OCI-LY3 (cell line): Measurements from ENCODE around the gene BCCIP.

Source experiments
- H2AFZ ChIP-seq: fragments of 200-600, 300-600 bp; shearing (Covaris generic); 2 replicates; pipeline ENCODE4 v1.6.0; 2014; ENCODE audit warnings: antibody characterized with exemption, low read depth, low read length
- H3K27ac ChIP-seq: fragments of 200-600, 300-600 bp; sonication (generic); 2 replicates; pipeline ENCODE4 v1.5.1; 2014; ENCODE audit warnings: mild to moderate bottlenecking, low read length, moderate library complexity, mixed read lengths
- H3K27me3 ChIP-seq: fragments of 200-600, 300-600 bp; sonication (generic); 2 replicates; pipeline ENCODE4 v1.6.1; 2014; ENCODE audit warnings: low read depth, low read length, mixed read lengths
- H3K36me3 ChIP-seq: fragments of 200-600, 300-600 bp; sonication (generic); replicated peaks from 2 replicates; pipeline ENCODE3; 2014; ENCODE audit warnings: low read depth, low read length, mixed read lengths
- H3K4me1 ChIP-seq: fragments of 300-600, 200-600 bp; sonication (generic); 2 replicates; pipeline ENCODE4 v1.6.1; 2014; ENCODE audit warnings: low read length, mixed read lengths
- H3K4me2 ChIP-seq: fragments of 200-600, 300-600 bp; sonication (generic); 2 replicates; pipeline ENCODE4 v1.6.1; 2014; ENCODE audit warnings: low read length, mixed read lengths
- H3K4me3 ChIP-seq: fragments of 300-600, 200-600 bp; sonication (generic); 2 replicates; pipeline ENCODE4 v1.5.1; 2014; ENCODE audit warnings: antibody characterized with exemption, mild to moderate bottlenecking, low read length, moderate library complexity
- H3K79me2 ChIP-seq: fragments of 300-600, 200-600 bp; shearing (Covaris generic); 2 replicates; pipeline ENCODE4 v1.6.1; 2014; ENCODE audit warnings: mild to moderate bottlenecking, low read length, mixed read lengths
- H3K9ac ChIP-seq: fragments of 300-600, 200-600 bp; shearing (Covaris generic); 2 replicates; pipeline ENCODE4 v1.6.0; 2014; ENCODE audit warnings: mild to moderate bottlenecking, low read length, moderate library complexity
- H3K9me3 ChIP-seq: fragments of 200-600, 300-600 bp; shearing (Covaris generic); 2 replicates; pipeline ENCODE4 v1.6.1; 2014; ENCODE audit warnings: low read length, mixed read lengths; ENCODE audit not compliant: insufficient read depth
- H4K20me1 ChIP-seq: fragments of 200-600, 300-600 bp; sonication (generic); 2 replicates; pipeline ENCODE4 v1.6.1; 2016; ENCODE audit warnings: low read length, mixed read lengths; ENCODE audit not compliant: insufficient read depth
- EZH2phosphoT487 ChIP-seq: fragments of 200-600 bp; shearing (Covaris generic); IDR thresholded peaks from 2 replicates; pipeline ENCODE4 v1.6.1; 2018; ENCODE audit warnings: antibody characterized with exemption, mixed run types, low read depth
- TF ChIP-seq, protein P1 (sequence below): fragments of 200-600, 300-600 bp; sonication (generic); IDR thresholded peaks from 2 replicates; pipeline ENCODE4 v1.5.1; 2014; ENCODE audit warnings: antibody characterized with exemption, low read length, low read depth

The BCCIP gene

DNA sequence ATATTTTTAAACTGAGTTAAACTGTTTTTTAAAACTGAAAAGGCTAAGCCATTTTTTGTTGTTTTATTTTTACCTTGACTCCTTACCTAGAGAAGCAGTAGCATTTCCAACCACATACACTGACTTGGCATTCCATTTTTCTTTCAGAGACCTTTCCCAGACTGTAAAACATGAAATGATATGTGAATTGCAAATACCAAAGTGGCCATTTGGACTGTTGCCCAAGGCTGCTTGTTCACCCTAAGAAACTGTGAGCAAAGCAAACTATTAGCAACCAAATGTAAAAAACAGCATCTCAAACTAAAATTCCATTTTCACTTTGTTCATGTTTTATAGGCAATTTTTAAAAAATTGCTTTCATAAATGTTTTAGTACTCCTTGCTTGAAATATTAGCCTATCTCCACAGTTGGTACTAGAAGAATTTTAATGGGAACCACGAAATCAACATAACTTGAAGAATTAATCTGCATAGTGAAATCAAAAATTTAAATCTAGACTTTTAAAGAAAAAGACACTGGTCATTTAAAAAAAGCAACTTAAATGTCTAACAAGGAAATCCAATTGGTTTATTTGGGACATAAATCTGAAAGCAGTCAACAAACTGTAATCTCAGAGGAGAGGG is 11.1 kb upstream of the BCCIP start:
- no peak overlapping the region for H3K9ac ChIP-seq
- no peaks in the 10 kb centered on the region for H3K79me2 ChIP-seq
- no peaks in the 10 kb centered on the region for H3K27me3 ChIP-seq
- no peaks in the 10 kb centered on the region for H3K4me1 ChIP-seq
- no peak overlapping the region for H2AFZ ChIP-seq
- no peak overlapping the region for H3K27ac ChIP-seq
- H4K20me1 ChIP-seq = no peaks in the 10 kb centered on the region
- no peak overlapping the region for H3K4me2 ChIP-seq
- peaks cover 8% of the 10 kb centered on the region for H3K36me3 ChIP-seq
- H3K4me3 ChIP-seq = no peak overlapping the region
- no peaks in the 10 kb centered on the region for H3K9me3 ChIP-seq
- TF ChIP-seq, protein P1, sequence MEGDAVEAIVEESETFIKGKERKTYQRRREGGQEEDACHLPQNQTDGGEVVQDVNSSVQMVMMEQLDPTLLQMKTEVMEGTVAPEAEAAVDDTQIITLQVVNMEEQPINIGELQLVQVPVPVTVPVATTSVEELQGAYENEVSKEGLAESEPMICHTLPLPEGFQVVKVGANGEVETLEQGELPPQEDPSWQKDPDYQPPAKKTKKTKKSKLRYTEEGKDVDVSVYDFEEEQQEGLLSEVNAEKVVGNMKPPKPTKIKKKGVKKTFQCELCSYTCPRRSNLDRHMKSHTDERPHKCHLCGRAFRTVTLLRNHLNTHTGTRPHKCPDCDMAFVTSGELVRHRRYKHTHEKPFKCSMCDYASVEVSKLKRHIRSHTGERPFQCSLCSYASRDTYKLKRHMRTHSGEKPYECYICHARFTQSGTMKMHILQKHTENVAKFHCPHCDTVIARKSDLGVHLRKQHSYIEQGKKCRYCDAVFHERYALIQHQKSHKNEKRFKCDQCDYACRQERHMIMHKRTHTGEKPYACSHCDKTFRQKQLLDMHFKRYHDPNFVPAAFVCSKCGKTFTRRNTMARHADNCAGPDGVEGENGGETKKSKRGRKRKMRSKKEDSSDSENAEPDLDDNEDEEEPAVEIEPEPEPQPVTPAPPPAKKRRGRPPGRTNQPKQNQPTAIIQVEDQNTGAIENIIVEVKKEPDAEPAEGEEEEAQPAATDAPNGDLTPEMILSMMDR = no peak
- TF ChIP-seq EZH2phosphoT487 = no peak

DNA sequence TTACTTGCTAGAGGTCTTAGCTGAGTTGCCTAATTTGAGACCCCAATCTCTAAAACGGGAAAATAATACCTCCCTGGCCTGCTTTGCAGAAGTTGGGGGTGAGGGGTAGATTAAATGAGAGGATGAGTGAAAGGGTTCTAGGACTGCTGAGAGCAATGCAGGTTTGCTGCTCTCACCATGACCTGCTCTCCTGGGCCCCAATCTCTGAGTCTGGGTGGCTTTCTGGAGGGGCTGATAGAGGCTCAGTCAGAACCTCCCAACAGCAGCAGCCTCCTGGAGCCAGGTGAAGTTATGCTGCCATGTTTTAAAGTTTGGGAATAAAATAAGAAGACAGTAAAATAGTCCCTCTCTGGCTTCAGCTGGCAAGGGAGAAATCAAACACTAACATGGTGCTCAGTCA is 7.6 kb upstream of the BCCIP start:
- Histone ChIP-seq H2AFZ (no peak overlapping the region), H3K4me1 (no peaks in the 10 kb centered on the region; the same call in 1 of the 2 replicates), H3K4me2 (no peak overlapping the region), H3K27ac (no peak overlapping the region), H3K79me2 (peaks cover 5% of the 10 kb centered on the region), H4K20me1 (no peaks in the 10 kb centered on the region), H3K4me3 (no peak overlapping the region), H3K36me3 (peaks cover 6% of the 10 kb centered on the region), H3K9ac (no peak overlapping the region), H3K27me3 (no peaks in the 10 kb centered on the region), H3K9me3 (no peaks in the 10 kb centered on the region)
- TF ChIP-seq, protein P1 = no peak
- TF ChIP-seq EZH2phosphoT487 = no peak

DNA sequence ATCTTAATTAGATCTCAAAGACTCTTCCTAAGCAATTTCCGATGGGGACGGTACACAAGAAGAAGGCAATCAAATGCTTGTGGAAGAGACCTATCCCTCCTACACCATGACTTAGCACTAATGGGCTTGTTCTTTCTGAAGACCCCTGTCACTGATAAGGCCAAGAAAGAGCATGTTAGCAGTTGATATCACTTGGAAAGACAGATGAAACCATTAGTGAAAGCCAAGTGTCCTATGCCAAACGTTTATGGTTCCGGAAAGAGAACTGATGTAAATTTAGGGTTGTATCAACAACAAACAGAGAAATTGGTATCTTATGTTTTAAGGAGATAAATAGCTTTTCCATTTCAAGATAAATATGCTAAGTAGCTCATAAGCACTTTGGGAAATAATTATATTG is 6.8 kb upstream of the BCCIP start:
- H2AFZ ChIP-seq = no peak overlapping the region
- peaks cover 3% of the 10 kb centered on the region for H3K36me3 ChIP-seq
- H4K20me1 ChIP-seq = no peaks in the 10 kb centered on the region
- H3K27me3 ChIP-seq = no peaks in the 10 kb centered on the region
- H3K9ac ChIP-seq = no peak overlapping the region
- H3K27ac ChIP-seq = no peak overlapping the region
- no peaks in the 10 kb centered on the region for H3K9me3 ChIP-seq
- peaks cover 13% of the 10 kb centered on the region for H3K79me2 ChIP-seq
- no peak overlapping the region for H3K4me2 ChIP-seq
- TF ChIP-seq EZH2phosphoT487 = no peak
- TF ChIP-seq, protein P1 = no peak
- H3K4me1 ChIP-seq = peaks cover 3% of the 10 kb centered on the region; the same call in 1 of the 2 replicates
- no peak overlapping the region for H3K4me3 ChIP-seq

DNA sequence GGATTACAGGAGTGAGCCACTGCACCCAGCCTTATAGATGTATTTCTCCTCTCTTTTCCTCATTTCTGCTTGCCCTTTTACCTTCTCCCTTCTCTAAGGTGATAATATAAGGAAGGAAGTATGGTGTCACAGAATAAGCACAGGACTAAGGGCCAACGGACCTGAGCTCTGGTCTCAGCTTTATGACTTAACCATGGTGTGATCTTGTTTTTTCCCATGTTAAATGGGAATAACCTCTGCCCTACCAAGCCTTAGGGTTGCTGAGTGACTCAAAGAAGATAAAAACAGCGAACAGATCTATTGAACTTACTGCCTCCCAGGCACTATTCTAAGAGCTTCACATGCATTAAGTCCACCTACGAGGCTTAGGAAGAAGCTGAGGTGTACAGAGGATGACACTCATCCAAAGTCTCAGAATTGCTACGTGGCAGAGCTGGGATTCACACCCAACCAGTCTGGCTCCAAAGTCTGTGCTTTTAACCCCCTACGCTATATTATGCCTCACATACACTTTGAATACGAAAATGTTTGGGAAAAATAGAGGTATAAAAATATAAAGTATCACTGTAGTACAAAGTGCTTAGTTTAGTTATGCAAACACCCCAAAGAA is 5.9 kb upstream of the BCCIP start:
- H3K9me3 ChIP-seq = no peaks in the 10 kb centered on the region
- no peaks in the 10 kb centered on the region for H4K20me1 ChIP-seq
- H3K4me2 ChIP-seq = no peak overlapping the region
- TF ChIP-seq, protein P1 = no peak
- TF ChIP-seq EZH2phosphoT487 = no peak
- no peak overlapping the region for H3K9ac ChIP-seq
- H3K4me1 ChIP-seq = peaks cover 9% of the 10 kb centered on the region; the same call in 1 of the 2 replicates
- H3K27me3 ChIP-seq = no peaks in the 10 kb centered on the region
- H3K27ac ChIP-seq = no peak overlapping the region
- H3K36me3 ChIP-seq = peaks cover 3% of the 10 kb centered on the region
- peaks cover 22% of the 10 kb centered on the region for H3K79me2 ChIP-seq
- H3K4me3 ChIP-seq = no peak overlapping the region
- H2AFZ ChIP-seq = no peak overlapping the region
